HepG2 (cell line): ENCODE measurements around the gene CD200. TPM values are rescaled to one million over a fixed set of nuclear protein-coding genes. Genes with fewer than 3 reads are reported as not detected.
"Not testable (repeated sequence)": the region's sequence is repeated elsewhere in the genome, so short reads cannot be mapped to it uniquely, and the experiment has no call there.

Source experiments
- ATAC-seq: fragments of 200-7000 bp; cut with Tn5 transposase; 3 replicates; pipeline ENCODE4 v1.9.1; 2020; ENCODE audit warnings: mild to moderate bottlenecking, moderate library complexity
- BruUV-seq: library from RNA; stranded (reverse); fragments of 400-500 nt; replicated peaks from 2 replicates; lab custom pipeline; 2021; lab: Mats Ljungman, UMichigan
- CTCF ChIA-PET: fragments of 300-600 bp; formaldehyde crosslinking; extraction: SDS; loops from one replicate; lab custom pipeline; 2021; ENCODE audit warnings: low total read pairs, inconsistent platforms, low intra/inter-chr PET ratio; lab: Yijun Ruan, JAX
- POLR2A ChIA-PET: fragments of 350-600 bp; sonication (Branson Sonifier 250); formaldehyde crosslinking; loops from one replicate; lab custom pipeline; 2020; ENCODE audit warnings: antibody characterized with exemption, inconsistent platforms; lab: Yijun Ruan, JAX
- DNase-seq: peaks from one replicate; pipeline ENCODE4 v3.0.0-alpha.2; 2015; ENCODE audit warnings: low spot score
- FAIRE-seq: peaks from 3 replicates; lab custom pipeline; 2011; peaks lifted over from hg19 to GRCh38; lab: Jason Lieb, UNC
- H2AFZ ChIP-seq: one replicate; pipeline ENCODE4 v1.6.1; 2011; ENCODE audit warnings: low read length, inconsistent platforms
- H3K27ac ChIP-seq: fragments of 300-600 bp; 3 replicates; pipeline ENCODE4 v1.8.0; 2011; ENCODE audit warnings: mixed run types, mild to moderate bottlenecking, mixed read lengths, low read length, inconsistent platforms; ENCODE audit not compliant: insufficient read depth; ENCODE audit errors: extremely low read length
- H3K27me3 ChIP-seq, 2 experiments: fragments of 200-600 bp in 1 of 2; 2 replicates in 1 of 2; 3 replicates in 1 of 2; pipeline versions ENCODE4 v1.6.0 to v1.8.0; 2011; ENCODE audit warnings: low read length in 2 of 2, mild to moderate bottlenecking in 2 of 2, moderate library complexity in 2 of 2, inconsistent platforms in 1 of 2; ENCODE audit not compliant: insufficient read depth in 2 of 2, control insufficient read depth in 1 of 2
- H3K36me3 ChIP-seq, 2 experiments: fragments of 200-600 bp in 1 of 2; replicated peaks in 1 of 2; 2 replicates in 1 of 2; 3 replicates in 1 of 2; pipeline versions ENCODE4 v1.5.1 to v1.8.0; 2011; ENCODE audit warnings: low read length in 2 of 2, inconsistent platforms in 1 of 2; ENCODE audit not compliant: insufficient read depth in 2 of 2, control insufficient read depth in 1 of 2
- H3K4me1 ChIP-seq: 2 replicates; pipeline ENCODE4 v1.5.1; 2012; ENCODE audit warnings: low read length, inconsistent platforms; ENCODE audit not compliant: insufficient read depth
- H3K4me2 ChIP-seq: 2 replicates; pipeline ENCODE4 v1.6.0; 2011; ENCODE audit warnings: low read depth, low read length, inconsistent platforms
- H3K4me3 ChIP-seq, 3 experiments: fragments of 200-600 bp in 1 of 3; sonication (generic), shearing (Covaris generic) in 1 of 3; replicated peaks in 1 of 3; 2 replicates each; pipeline ENCODE4 v1.5.1; 2011 to 2016; ENCODE audit warnings: low read length in 3 of 3, inconsistent platforms in 2 of 3, low read depth in 2 of 3, mild to moderate bottlenecking in 2 of 3, control low read depth in 1 of 3, mixed read lengths in 1 of 3; ENCODE audit not compliant: insufficient read depth in 1 of 3
- H3K79me2 ChIP-seq: one replicate; pipeline ENCODE4 v1.6.1; 2011; ENCODE audit warnings: low read length, inconsistent platforms; ENCODE audit not compliant: insufficient read depth
- H3K9ac ChIP-seq: 2 replicates; pipeline ENCODE4 v1.6.0; 2011; ENCODE audit warnings: mild to moderate bottlenecking, low read depth, low read length, inconsistent platforms; ENCODE audit not compliant: insufficient read depth
- H3K9me3 ChIP-seq: 2 replicates; pipeline ENCODE4 v1.5.1; 2012; ENCODE audit warnings: mild to moderate bottlenecking, low read length
- H4K20me1 ChIP-seq: 2 replicates; pipeline ENCODE4 v1.6.0; 2011; ENCODE audit warnings: inconsistent platforms, mild to moderate bottlenecking, low read length, moderate library complexity; ENCODE audit not compliant: insufficient read depth
- DR1 ChIP-seq: sonication (generic); formaldehyde crosslinking; IDR thresholded peaks from 2 replicates; pipeline ENCODE4 v1.8.0; 2021; ENCODE audit warnings: mild to moderate bottlenecking, missing genetic modification reagents, inconsistent platforms
- HIVEP1 ChIP-seq: sonication (generic); formaldehyde crosslinking; IDR thresholded peaks from 2 replicates; pipeline ENCODE4 v1.4.0; 2020; ENCODE audit warnings: mild to moderate bottlenecking, missing genetic modification reagents
- KDM4B ChIP-seq: sonication (generic); formaldehyde crosslinking; IDR thresholded peaks from 2 replicates; pipeline ENCODE4 v1.4.0; 2020; ENCODE audit warnings: missing genetic modification reagents
- KLF11 ChIP-seq: IDR thresholded peaks from 2 replicates; pipeline ENCODE4 v1.6.1; 2016; ENCODE audit warnings: missing compliant biosample characterization
- MIXL1 ChIP-seq: IDR thresholded peaks from 2 replicates; pipeline ENCODE4 v1.6.1; 2016
- SP1 ChIP-seq, 2 experiments: fragments of 450-650 bp in 1 of 2; sonication (generic) in 1 of 2; formaldehyde crosslinking in 1 of 2; IDR thresholded peaks; 2 replicates each; pipeline versions ENCODE4 v1.4.0 to v1.6.1; 2016 to 2020; ENCODE audit warnings: missing genetic modification reagents in 1 of 2
- SPEN ChIP-seq: sonication (generic); formaldehyde crosslinking; IDR thresholded peaks from 2 replicates; pipeline ENCODE4 v1.5.1; 2020; ENCODE audit warnings: low read depth, mild to moderate bottlenecking, missing genetic modification reagents
- ZMAT3 ChIP-seq: sonication (generic); formaldehyde crosslinking; conservative IDR thresholded peaks from 2 replicates; pipeline ENCODE4 v1.7.0; 2021; ENCODE audit warnings: missing genetic modification reagents
- ZNF251 ChIP-seq: sonication (generic); formaldehyde crosslinking; IDR thresholded peaks from 2 replicates; pipeline ENCODE4 v1.9.0; 2021; ENCODE audit warnings: mild to moderate bottlenecking, missing genetic modification reagents
- ZNF496 ChIP-seq: sonication (generic); formaldehyde crosslinking; IDR thresholded peaks from 2 replicates; pipeline ENCODE4 v1.8.1; 2023; ENCODE audit warnings: mild to moderate bottlenecking, moderate library complexity, missing genetic modification reagents; ENCODE audit not compliant: insufficient replicate concordance
- ZNF543 ChIP-seq: sonication (generic); formaldehyde crosslinking; IDR thresholded peaks from 2 replicates; pipeline ENCODE4 v1.4.0; 2020; ENCODE audit warnings: mild to moderate bottlenecking, missing genetic modification reagents
- ZNF605 ChIP-seq: sonication (generic); formaldehyde crosslinking; IDR thresholded peaks from 2 replicates; pipeline ENCODE4 v1.8.0; 2022; ENCODE audit warnings: mild to moderate bottlenecking, missing genetic modification reagents
- ZNF629 ChIP-seq: sonication (generic); formaldehyde crosslinking; conservative IDR thresholded peaks from 2 replicates; pipeline ENCODE4 v1.5.0; 2020; ENCODE audit warnings: missing genetic modification reagents
- ZSCAN21 ChIP-seq: sonication (generic); formaldehyde crosslinking; IDR thresholded peaks from 2 replicates; pipeline ENCODE4 v1.8.0; 2022; ENCODE audit warnings: mild to moderate bottlenecking, missing genetic modification reagents, moderate library complexity, borderline replicate concordance
- WGBS: methylation state at CpG from one replicate; pipeline ENCODE4 v1.1.6; 2017; ENCODE audit warnings: low lambda C conversion rate; 5-methylcytosine and 5-hydroxymethylcytosine counted together
- in situ Hi-C: cut with HindIII; loops from 2 replicates; pipeline ENCODE4 v1.10.0; 2017; ENCODE audit warnings: low pct_unique_long_range_greater_than_20kb; ENCODE audit not compliant: extremely low pct_ligation_motif_present
- intact Hi-C: fragments of 100-400 bp; cut with micrococcal nuclease; formaldehyde crosslinking; loops from one replicate; pipeline ENCODE4 v1.10.0; 2022; ENCODE audit not compliant: unreplicated experiment
- polyA plus RNA-seq, 8 experiments: library from polyadenylated mRNA; depleted of rRNA in 3 of 8; stranded (reverse) in 7 of 8; unstranded in 1 of 8; fragments of >200 nt; fragmentation: Illumina TruSeq in 4 of 8; extraction: Trizol in 4 of 8; gene quantifications; 2 replicates each; pipeline versions ENCODE4 v1.2.1 to v1.2.3, GENCODE V29; 2011 to 2016; ENCODE audit warnings: low read depth in 4 of 8, missing spikeins in 1 of 8, mixed read lengths in 1 of 8; ENCODE audit not compliant: insufficient read depth in 1 of 8
- total RNA-seq, 5 experiments: library from RNA; depleted of rRNA; stranded (reverse); fragments of >200 nt; fragmentation: Illumina TruSeq; extraction: Trizol; gene quantifications; 2 replicates each; pipeline ENCODE4 v1.2.3, GENCODE V29; 2016; ENCODE audit warnings: low read depth in 1 of 5
- TF ChIP-seq, protein P1 (sequence below): sonication (generic); formaldehyde crosslinking; IDR thresholded peaks from 2 replicates; pipeline ENCODE4 v1.4.0; 2020; ENCODE audit warnings: missing genetic modification reagents, low read depth, mild to moderate bottlenecking, borderline replicate concordance
- TF ChIP-seq, protein P2 (sequence below): sonication (generic); formaldehyde crosslinking; IDR thresholded peaks from 2 replicates; pipeline ENCODE4 v1.4.0; 2020; ENCODE audit warnings: missing genetic modification reagents; ENCODE audit errors: not compliant biosample characterization

Gene CD200
- total and polyA plus RNA-seq, 2 of the 13 experiments (the other 11 are each of a cell fraction or from before 2014, with no cell fraction given) = not detected

DNA sequence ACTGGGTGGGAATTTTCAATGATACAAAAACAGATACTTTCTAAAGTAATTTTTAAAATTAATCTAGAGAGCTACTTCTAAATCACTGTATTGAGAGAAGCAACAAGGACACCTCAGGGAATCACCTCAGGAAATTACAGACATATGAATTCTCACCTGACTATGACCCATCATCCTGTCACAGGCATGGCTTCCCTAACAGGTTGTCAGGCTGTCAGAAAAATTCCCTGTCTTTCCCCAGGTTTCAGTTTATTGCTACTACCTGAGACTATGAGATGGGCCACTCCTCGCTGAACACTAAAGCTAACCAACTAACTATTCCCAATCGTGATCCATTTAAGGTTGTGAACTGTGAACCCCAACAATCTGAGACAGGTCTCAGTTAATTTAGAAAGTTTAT is 66.1 kb downstream of the CD200 start:
- TF ChIP-seq ZNF251 (CRISPR knock-in tag) = no peak
- TF ChIP-seq DR1 (CRISPR knock-in tag) = no peak
- TF ChIP-seq ZNF496 (CRISPR knock-in tag) = no peak
- TF ChIP-seq ZNF605 (CRISPR knock-in tag) = no peak
- TF ChIP-seq ZNF629 (CRISPR knock-in tag) = no peak
- TF ChIP-seq KLF11 = no peak
- TF ChIP-seq ZNF543 (CRISPR knock-in tag) = no peak
- TF ChIP-seq MIXL1 (CRISPR knock-in tag) = no peak
- TF ChIP-seq SP1 (IDR thresholded peaks at IDR 0.05) = no peak
- TF ChIP-seq SP1 (CRISPR knock-in tag; IDR thresholded peaks at IDR 0.05) = no peak
- no peak for TF ChIP-seq HIVEP1 (CRISPR knock-in tag)
- no peak for TF ChIP-seq ZSCAN21
- TF ChIP-seq, protein P1, sequence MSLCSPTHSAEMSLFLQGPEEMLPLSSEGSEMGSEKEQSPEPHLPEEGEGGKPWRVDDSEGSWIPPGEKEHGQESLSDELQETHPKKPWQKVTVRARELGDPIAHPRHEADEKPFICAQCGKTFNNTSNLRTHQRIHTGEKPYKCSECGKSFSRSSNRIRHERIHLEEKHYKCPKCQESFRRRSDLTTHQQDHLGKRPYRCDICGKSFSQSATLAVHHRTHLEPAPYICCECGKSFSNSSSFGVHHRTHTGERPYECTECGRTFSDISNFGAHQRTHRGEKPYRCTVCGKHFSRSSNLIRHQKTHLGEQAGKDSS = no peak
- TF ChIP-seq, protein P2, sequence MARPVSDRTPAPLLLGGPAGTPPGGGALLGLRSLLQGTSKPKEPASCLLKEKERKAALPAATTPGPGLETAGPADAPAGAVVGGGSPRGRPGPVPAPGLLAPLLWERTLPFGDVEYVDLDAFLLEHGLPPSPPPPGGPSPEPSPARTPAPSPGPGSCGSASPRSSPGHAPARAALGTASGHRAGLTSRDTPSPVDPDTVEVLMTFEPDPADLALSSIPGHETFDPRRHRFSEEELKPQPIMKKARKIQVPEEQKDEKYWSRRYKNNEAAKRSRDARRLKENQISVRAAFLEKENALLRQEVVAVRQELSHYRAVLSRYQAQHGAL (CRISPR knock-in tag) = no peak
- TF ChIP-seq KDM4B = no peak
- no peak for TF ChIP-seq SPEN
- no peak for TF ChIP-seq ZMAT3 (CRISPR knock-in tag)
- 3% methylated on average over 2 of the region's 2 CpGs for WGBS
- Histone ChIP-seq H3K9ac (no peak overlapping the region), H3K4me3 (no peak overlapping the region), H3K27me3 (no peaks in the 10 kb centered on the region), H2AFZ (no peak overlapping the region), H3K4me1 (no peaks in the 10 kb centered on the region), H4K20me1 (no peaks in the 10 kb centered on the region), H3K27ac (no peak overlapping the region), H3K9me3 (no peaks in the 10 kb centered on the region), H3K36me3 (no peaks in the 10 kb centered on the region), H3K4me2 (no peak overlapping the region), H3K79me2 (no peaks in the 10 kb centered on the region)
- no peak for ATAC-seq
- intact Hi-C loops (no loop called here), in situ Hi-C loops (no loop called here)
- ChIA-PET POLR2A (no interaction called here), CTCF (no interaction called here)
- no peak for FAIRE-seq
- DNase-seq = no peak
- BruUV-seq = no TSS peak

DNA sequence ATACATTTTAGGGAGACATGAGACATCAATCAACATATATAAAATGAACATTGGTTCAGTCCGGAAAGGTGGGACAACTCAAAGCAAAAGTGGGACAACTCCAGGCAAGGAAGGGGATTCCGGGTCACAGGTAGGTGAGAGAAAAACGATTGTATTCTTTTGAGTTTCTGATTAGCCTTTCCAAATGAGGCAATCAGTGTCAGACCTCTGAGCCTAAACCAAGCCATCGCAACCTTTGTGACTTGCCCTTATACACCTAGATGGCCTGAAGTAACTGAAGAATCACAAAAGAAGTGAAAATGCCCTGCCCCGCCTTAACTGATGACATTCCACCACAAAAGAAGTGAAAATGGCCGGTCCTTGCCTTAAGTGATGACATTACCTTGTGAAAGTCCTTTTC is 66.6 kb downstream of the CD200 start:
- DNase-seq, FAIRE-seq, H3K79me2 ChIP-seq, POLR2A ChIA-PET, H3K27ac ChIP-seq, H3K27me3 ChIP-seq, ATAC-seq, H3K4me1 ChIP-seq, H3K36me3 ChIP-seq, H4K20me1 ChIP-seq, H3K4me2 ChIP-seq, H3K9me3 ChIP-seq, H3K4me3 ChIP-seq, CTCF ChIA-PET, H2AFZ ChIP-seq, intact Hi-C loops, in situ Hi-C loops, H3K9ac ChIP-seq, BruUV-seq: not testable (repeated sequence)
- WGBS = 0% methylated on average over 6 of the region's 6 CpGs
